RPMI8226 (cell line): ENCODE measurements around the gene ZMAT5.

Experiments
- DNase-seq: peaks from one replicate; pipeline ENCODE4 v3.0.0-alpha.2; 2015

The ZMAT5 gene

DNA sequence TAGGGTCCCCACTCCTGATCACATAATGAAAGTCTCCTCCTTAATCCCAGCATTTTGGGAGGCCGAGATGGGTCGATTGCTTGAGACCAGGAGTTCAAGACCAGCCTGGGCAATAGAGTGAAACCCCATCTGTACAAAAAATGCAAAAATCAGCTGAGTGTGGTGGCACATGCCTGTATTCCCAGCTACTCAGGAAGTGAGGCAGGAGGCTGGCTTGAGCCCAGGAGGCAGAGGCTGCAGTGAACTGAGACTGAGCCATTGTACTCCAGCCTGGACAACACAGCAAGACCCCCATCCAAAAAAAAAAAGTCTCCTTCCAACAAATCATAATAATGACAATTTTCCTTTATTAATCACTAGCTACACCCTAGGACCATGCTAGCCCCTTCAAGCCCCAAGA lies 15.1 kb downstream of the ZMAT5 start:
- DNase-seq, result no peak

GRCh38 chr22:29750559-29751538 lies 16.0 kb downstream of the ZMAT5 start:
- no peak for DNase-seq

DNA sequence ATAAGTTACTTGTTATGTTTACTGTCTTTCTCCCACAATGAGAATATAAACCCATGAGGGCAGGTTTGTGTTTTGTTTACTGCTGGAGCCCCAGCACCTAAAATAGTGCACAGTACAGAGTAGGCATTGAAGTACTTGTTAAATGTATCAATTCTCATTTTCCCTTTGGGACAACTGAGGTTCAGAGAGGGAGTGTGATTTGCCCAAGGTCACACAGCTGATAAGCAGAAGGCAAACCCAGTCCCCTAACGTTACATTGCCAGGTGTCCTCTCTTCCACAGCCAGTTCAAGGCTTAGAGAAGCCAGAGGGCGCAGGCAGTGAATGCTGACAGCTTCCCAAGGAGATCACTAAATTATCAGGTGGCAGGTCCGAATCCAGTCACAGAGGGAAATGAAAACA lies 16.8 kb downstream of the ZMAT5 start:
- DNase-seq, result no peak

- DNase-seq, result no peak
These were observed 18.4 kb downstream of the ZMAT5 start for GRCh38 chr22:29748248-29748893.

GRCh38 chr22:29747832-29748231 lies 19.0 kb downstream of the ZMAT5 start:
- DNase-seq, result no peak

DNA sequence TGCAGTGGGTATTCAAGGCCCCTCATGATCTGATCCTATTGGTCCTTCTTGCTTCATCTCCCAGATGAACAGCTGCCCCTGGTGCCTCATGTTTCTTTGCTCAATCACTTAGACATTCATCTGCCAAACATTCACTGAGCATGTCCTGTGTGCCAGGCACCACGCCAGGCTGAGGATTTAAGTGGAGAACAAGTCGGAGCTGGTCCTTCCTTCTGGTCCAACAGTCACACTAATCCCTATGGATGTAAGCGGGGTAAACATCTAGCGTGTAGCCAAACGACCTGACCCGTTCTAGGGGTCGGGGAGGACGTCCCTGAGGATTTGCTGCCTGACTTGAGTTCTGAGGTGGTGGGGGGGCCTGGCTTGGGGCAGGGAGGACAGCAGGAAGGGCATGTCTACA lies 21.9 kb downstream of the ZMAT5 start:
- DNase-seq, result no peak

DNA sequence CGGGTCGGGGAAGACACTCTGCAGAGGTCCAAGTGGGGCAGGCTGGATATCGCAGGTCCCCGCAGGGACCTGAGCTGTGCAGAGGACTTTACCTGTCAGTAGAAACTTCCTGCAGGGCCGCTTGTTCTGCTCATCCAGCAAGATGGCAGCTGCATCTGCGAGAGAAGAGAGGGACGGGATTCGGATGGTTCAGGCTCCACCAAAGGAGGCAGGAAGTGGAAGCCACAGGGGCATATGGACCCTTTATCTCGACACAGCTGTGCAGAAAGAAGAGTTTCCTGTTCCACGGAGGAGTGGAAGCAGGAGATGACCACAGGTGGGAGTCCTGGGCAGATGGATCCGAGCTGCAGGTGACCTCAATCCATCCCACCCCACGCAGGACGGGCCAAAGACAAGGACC lies 24.5 kb downstream of the ZMAT5 start:
- DNase-seq, result no peak

- DNase-seq, result no peak
These were observed 24.9 kb downstream of the ZMAT5 start for GRCh38 chr22:29741926-29742325.

- DNase-seq, result no peak
These were observed 26.6 kb downstream of the ZMAT5 start for GRCh38 chr22:29740216-29740615.

DNA sequence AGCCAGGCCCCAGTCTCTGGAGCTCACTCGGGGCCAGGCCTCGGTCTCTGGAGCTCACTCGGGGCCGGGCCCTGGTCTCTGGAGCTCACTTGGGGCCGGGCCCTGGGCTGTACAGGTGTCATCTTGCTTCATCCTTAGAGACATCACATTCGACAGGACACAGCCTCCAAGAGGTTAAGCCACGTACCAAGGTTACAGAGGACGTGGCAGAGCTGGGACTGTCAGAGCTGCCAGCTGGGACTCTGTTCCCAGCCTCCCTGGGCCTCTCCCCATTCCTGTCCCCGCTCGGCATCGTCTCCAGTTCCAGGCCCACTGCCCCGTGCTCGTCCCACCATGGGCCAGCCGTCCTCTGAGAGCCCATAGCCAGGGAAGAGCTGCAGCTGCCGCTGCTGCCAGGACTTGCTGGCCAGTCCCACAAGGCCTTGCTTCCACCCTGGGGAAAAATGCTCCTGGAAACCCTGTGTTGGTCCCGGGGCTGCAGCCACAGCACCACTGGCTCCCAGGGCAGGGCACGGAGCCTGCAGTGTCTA lies 27.4 kb downstream of the ZMAT5 start:
- DNase-seq, result no peak

DNA sequence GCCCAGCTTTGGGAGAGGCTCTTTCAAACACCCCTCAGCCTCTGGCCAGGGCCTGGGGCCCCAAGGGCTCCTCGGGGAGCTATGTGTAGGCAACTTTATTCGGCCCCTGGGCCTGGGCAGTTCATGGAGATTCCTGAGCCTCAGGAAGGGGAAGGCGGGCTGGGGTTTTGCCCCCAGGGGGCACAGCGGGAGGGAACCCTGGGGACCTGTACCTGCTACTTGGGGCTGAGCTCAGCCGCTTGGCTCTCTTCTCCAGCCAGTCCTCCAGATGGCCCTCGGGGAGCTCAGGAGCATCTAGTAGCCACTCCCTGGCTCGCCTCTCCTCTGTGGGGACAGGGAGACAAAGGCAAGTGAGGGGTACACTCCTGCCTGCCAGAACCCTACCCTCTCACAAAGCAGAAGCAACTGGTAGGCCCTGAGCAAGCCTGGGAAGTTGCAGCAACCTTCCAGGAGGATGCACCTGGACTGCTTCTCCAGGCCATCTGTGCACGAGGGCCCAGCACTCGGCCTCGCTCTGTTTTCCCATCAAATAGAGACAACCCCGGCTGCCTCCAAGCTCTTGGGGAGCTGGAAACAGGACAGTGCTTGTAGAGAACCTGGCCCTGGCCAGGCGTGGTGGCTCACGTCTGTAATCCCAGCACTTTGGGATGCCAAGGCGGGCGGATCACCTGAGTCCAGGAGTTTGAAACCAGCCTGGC lies 28.5 kb downstream of the ZMAT5 start:
- no peak for DNase-seq

DNA sequence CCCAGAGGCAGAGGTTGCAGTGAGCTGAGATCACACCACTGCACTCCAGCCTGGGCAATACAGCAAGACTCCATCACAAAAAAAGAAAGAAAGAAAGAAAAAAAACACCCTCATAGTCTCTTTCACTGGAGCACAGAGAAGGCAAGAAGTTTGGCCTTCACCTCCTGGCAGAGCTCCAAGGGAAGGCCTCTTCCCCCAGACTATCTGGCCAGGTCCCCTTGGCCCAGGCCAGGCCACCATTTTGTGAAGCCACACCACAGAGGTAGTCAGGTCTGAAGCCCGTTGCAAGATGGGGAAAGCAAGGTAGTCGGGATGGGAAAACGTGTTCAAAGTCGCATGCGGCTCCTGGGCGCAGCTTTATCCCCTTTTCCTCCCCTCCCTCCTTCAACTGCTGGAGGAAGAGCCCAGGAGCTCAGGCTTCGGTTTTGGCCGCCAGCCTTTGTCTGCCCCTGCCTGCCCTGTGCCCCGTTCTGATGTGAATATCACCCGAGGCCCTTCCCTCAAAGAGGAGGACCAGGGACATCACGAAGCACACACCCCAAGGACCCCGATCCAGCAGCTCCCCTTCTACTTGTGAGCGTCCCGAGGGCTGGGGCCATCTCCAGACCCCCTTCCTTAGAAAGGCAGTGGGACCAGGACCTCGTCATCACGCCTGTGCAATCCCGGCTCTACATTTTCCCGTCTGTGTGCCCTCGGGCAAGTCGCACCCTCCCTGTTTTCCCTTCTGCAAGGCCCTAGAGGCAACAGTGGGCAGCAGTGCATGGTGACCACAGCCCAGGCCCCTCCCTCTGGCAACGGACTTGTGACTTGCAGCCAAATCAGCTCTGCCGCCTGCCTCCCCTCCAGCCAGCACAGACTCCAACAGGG lies 29.3 kb downstream of the ZMAT5 start:
- no peak for DNase-seq

DNA sequence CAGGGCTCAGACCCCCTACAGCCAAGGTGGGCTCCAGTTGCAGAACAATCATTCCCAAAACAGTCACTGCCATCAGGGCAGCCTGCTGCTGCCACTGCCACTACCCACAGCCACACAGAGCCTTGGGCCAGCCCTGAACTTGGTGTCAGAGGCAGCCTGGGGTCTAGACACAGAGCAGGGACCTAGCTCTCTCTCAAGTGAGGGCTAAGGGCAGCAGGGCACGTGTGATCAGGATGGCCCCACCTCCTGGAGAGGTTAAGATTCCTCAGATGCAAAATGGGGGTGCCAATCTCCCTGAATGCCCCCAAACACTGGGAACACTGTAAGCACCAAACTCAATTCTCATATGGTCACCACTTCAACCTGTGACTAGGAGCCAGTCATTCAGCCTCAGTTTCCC lies 31.4 kb downstream of the ZMAT5 start:
- DNase-seq, result no peak

DNA sequence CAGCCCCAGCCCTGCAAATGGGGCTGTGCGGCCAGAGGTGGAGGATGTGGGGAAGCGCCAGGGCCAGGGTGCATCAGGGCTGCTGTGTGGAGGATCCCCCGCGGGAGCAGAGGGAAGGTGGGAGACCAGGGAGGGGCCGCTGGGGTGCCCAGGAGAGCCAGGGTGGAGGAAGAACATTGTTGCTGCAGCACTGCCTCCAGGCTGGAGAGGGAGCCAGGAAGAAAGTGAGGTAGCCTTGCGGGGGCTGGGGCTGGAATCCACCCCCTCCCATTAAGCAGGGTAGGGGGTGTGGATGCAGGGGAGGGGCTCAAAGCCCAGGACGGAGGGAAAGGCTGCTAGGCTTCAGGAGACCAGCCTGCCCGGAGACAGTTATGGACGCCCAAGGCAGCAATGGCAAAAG lies 32.0 kb downstream of the ZMAT5 start:
- no peak for DNase-seq

DNA sequence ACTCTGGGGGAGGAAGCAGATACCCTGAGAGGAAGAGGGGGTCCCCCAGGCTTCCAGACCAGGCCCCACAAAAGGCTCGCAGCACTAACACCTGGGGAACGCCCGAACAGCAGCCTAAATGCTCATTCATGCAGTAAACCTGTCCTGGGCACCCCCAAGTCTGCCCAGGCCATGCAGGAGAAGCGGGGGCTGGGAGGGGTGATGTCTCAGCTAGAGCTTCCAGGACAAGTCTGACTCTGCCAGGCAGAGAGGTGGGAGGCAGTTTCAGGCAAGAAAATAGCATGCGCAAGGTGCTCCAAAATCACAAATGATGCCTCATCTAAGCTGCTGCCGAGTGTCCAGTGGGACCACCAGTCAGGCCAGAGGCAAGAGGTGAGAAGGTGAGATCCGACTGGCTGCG lies 32.4 kb downstream of the ZMAT5 start:
- DNase-seq, result no peak

DNA sequence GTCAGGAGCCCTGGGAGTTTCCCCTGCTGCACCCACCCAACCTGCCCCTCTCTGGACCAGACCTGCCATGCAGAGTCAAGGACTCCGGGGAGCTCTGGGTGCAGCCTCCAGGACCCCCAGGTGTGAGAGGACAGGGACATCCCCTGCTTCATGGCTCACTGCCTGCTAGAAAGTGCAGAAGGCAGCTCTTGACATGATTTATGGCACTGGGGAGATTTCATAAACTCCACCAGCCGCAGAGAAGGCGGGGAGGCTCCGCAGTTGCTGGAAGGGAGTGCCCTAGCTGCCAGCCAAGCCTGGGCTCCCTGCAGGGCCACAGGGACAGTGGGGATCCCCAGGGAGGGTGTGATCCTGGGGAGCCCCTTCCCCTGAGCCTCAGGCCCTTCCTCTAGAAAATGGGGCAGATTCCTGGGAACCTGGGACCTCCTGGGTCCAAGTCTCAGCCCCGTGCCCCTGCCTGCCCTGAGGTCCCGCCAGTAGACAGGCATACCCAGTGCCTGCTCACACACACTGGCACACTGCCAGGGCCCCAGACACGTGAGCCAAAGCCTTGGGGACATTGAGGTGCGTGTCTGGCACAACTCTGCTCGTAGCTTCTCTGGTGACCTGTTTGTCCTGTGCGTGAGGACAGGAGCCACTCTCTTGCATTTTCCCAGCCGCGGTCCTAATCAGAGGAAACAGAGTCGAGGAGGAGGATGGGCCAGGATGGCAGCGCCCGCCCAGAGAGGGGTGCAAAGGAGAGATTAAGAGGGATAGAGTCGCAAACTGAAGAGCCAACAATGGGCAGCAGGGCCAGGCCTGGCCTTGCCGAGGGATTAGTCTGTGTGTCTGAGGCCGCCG lies 33.2 kb downstream of the ZMAT5 start:
- DNase-seq, result no peak

DNA sequence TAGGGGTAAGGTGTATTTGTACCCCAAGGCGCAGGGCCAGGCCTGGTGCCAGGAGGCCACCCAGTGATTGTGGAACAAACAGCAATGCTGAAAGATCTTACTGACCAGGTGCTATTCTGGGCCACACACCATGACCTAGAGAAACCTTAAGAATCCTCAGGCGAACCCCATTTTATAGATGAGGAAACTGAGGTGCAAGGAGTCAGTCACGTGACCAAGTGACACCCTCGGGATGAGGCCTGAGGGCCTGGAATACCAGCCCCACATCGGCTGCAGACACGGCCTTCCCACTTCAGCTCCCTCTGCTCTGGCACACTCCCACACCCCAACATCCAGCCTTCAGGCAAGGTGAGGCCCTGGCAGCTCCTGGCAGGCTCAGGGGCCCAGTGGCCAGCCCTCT lies 33.9 kb downstream of the ZMAT5 start:
- DNase-seq, result no peak

- no peak for DNase-seq
These were observed 35.6 kb downstream of the ZMAT5 start for GRCh38 chr22:29731058-29731850.

GRCh38 chr22:29729161-29729560 lies 37.6 kb downstream of the ZMAT5 start:
- DNase-seq, result no peak

DNA sequence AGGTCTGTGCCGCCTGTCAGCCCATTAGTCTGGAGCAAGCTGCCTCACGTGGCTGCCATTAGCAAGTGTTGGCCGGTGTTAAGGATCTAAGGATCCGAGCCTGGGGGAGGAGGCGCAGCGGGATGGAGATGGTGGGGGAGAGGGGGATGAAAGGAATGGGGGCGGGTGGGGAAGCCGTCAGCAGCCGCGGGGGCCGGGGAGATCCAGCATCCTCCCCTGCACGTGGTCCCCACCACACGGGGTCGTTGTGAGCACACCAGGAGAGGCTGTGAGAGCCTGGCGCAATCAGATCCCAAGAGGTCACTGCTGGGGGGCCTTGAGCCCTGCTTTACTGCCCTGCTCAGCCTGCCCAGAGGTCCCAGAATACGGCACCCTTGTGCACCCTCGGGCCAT lies 39.7 kb downstream of the ZMAT5 start:
- peak; percentile 44 for DNase-seq
